ENCODE data around the gene GPR137B. TPM values are rescaled to one million over a fixed set of nuclear protein-coding genes. Genes with fewer than 3 reads are reported as not detected.

GPR137B gene
- total and polyA plus RNA-seq, 2 donors = 4.2 to 15.7 TPM

- Histone ChIP-seq H3K4me3 (ENCODE audit: low read length in 2 of 2) (no peak overlapping the region), H3K27me3 (ENCODE audit: control insufficient read depth in 2 of 2, insufficient read depth in 1 of 2, low read length in 1 of 2) (no peaks in the 10 kb centered on the region), H3K27ac (ENCODE audit: low read depth in 1 of 2, low read length in 1 of 2) (no peak overlapping the region), H3K9me3 (ENCODE audit: control insufficient read depth in 2 of 2, insufficient read depth in 1 of 2, low read length in 1 of 2) (no peaks in the 10 kb centered on the region), H3K36me3 (ENCODE audit: control insufficient read depth in 2 of 2, insufficient read depth in 2 of 2, low read length in 1 of 2) (no peaks in the 10 kb centered on the region), H3K4me1 (ENCODE audit: control insufficient read depth in 2 of 2, insufficient read depth in 2 of 2, low read length in 2 of 2) (no peaks in the 10 kb centered on the region)
- no peak for DNase-seq (ENCODE audit: low read depth in 6 of 9, low spot score in 9 of 9)
- 97% methylated on average over 5 of the region's 5 CpGs for WGBS
These were observed 69.5 kb downstream of the GPR137B start for GRCh38 chr1:236211815-236212214.

GRCh38 chr1:236213534-236213933 lies 71.2 kb downstream of the GPR137B start:
- no peaks in the 10 kb centered on the region for H3K27me3 ChIP-seq (ENCODE audit: control insufficient read depth in 2 of 2, insufficient read depth in 1 of 2, low read length in 1 of 2)
- no peaks in the 10 kb centered on the region for H3K36me3 ChIP-seq (ENCODE audit: control insufficient read depth in 2 of 2, insufficient read depth in 2 of 2, low read length in 1 of 2)
- DNase-seq (ENCODE audit: low read depth in 6 of 9, low spot score in 9 of 9) = no peak
- no peak overlapping the region for H3K4me3 ChIP-seq (ENCODE audit: low read length in 2 of 2)
- H3K4me1 ChIP-seq (ENCODE audit: control insufficient read depth in 2 of 2, insufficient read depth in 2 of 2, low read length in 2 of 2) = no peaks in the 10 kb centered on the region
- H3K9me3 ChIP-seq (ENCODE audit: control insufficient read depth in 2 of 2, insufficient read depth in 1 of 2, low read length in 1 of 2) = no peaks in the 10 kb centered on the region
- WGBS = 99% methylated on average over 3 of the region's 3 CpGs
- no peak overlapping the region for H3K27ac ChIP-seq (ENCODE audit: low read depth in 1 of 2, low read length in 1 of 2)

DNA sequence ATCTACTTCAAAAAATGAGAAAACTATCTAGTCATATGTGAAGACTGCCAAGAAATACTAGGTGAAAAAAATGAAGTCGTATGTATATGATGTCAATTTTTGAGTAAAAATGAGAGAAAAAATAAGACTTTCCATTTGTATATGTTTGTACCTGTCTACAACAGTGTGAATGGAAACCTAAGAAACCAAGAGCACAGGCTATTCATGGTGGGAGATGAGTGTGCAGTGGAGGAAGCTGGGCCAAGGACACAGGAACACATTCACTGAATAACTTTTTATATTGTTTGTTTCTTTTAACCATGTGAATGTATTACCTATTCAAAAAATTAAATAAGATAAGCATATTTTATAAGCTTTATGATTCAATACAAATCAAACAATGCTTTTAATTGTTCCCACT lies 72.4 kb downstream of the GPR137B start:
- Histone ChIP-seq H3K27me3 (ENCODE audit: control insufficient read depth in 2 of 2, insufficient read depth in 1 of 2, low read length in 1 of 2) (no peaks in the 10 kb centered on the region), H3K27ac (ENCODE audit: low read depth in 1 of 2, low read length in 1 of 2) (no peak overlapping the region), H3K9me3 (ENCODE audit: control insufficient read depth in 2 of 2, insufficient read depth in 1 of 2, low read length in 1 of 2) (no peaks in the 10 kb centered on the region), H3K4me3 (ENCODE audit: low read length in 2 of 2) (no peak overlapping the region), H3K36me3 (ENCODE audit: control insufficient read depth in 2 of 2, insufficient read depth in 2 of 2, low read length in 1 of 2) (no peaks in the 10 kb centered on the region), H3K4me1 (ENCODE audit: control insufficient read depth in 2 of 2, insufficient read depth in 2 of 2, low read length in 2 of 2) (no peaks in the 10 kb centered on the region)
- no peak for DNase-seq (ENCODE audit: low read depth in 6 of 9, low spot score in 9 of 9)
- 98% methylated on average over 1 of the region's 1 CpG for WGBS

GRCh38 chr1:236220473-236220872 lies 78.1 kb downstream of the GPR137B start:
- Histone ChIP-seq H3K4me1 (ENCODE audit: control insufficient read depth in 2 of 2, insufficient read depth in 2 of 2, low read length in 2 of 2) (no peaks in the 10 kb centered on the region), H3K27ac (ENCODE audit: low read depth in 1 of 2, low read length in 1 of 2) (no peak overlapping the region), H3K4me3 (ENCODE audit: low read length in 2 of 2) (no peak overlapping the region), H3K27me3 (ENCODE audit: control insufficient read depth in 2 of 2, insufficient read depth in 1 of 2, low read length in 1 of 2) (no peaks in the 10 kb centered on the region), H3K9me3 (ENCODE audit: control insufficient read depth in 2 of 2, insufficient read depth in 1 of 2, low read length in 1 of 2) (no peaks in the 10 kb centered on the region), H3K36me3 (ENCODE audit: control insufficient read depth in 2 of 2, insufficient read depth in 2 of 2, low read length in 1 of 2) (no peaks in the 10 kb centered on the region)
- WGBS = 99% methylated on average over 1 of the region's 1 CpG
- no peak for DNase-seq (ENCODE audit: low read depth in 6 of 9, low spot score in 9 of 9)

- no peak overlapping the region for H3K4me3 ChIP-seq (ENCODE audit: low read length in 2 of 2)
- no peak for DNase-seq (ENCODE audit: low read depth in 6 of 9, low spot score in 9 of 9)
- H3K27me3 ChIP-seq (ENCODE audit: control insufficient read depth in 2 of 2, insufficient read depth in 1 of 2, low read length in 1 of 2) = no peaks in the 10 kb centered on the region
- no peaks in the 10 kb centered on the region for H3K36me3 ChIP-seq (ENCODE audit: control insufficient read depth in 2 of 2, insufficient read depth in 2 of 2, low read length in 1 of 2)
- no peak overlapping the region for H3K27ac ChIP-seq (ENCODE audit: low read depth in 1 of 2, low read length in 1 of 2)
- no peaks in the 10 kb centered on the region for H3K9me3 ChIP-seq (ENCODE audit: control insufficient read depth in 2 of 2, insufficient read depth in 1 of 2, low read length in 1 of 2)
- 98% methylated on average over 1 of the region's 1 CpG for WGBS
- no peaks in the 10 kb centered on the region for H3K4me1 ChIP-seq (ENCODE audit: control insufficient read depth in 2 of 2, insufficient read depth in 2 of 2, low read length in 2 of 2)
These were observed 80.3 kb downstream of the GPR137B start for GRCh38 chr1:236222632-236223031.

DNA sequence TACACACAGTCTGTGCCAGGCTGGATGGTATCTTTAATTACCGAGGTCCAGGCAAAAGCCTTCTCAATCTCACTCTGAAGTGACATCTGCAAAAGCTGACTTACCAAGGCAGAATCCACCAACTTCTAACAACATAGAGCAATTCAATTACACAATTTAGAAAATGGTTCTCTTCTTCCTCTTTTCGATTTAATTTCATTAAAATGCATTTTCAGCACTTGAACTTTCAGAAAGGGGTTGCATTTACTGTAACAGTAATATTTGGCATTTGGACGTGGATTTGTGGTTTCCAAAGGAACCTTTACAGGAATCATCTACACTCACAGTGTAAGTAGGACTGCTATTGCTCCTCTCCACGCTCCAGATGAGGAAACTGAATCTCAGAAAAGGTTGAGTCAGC lies 86.1 kb downstream of the GPR137B start:
- Histone ChIP-seq H3K36me3 (ENCODE audit: control insufficient read depth in 2 of 2, insufficient read depth in 2 of 2, low read length in 1 of 2) (no peaks in the 10 kb centered on the region), H3K27me3 (ENCODE audit: control insufficient read depth in 2 of 2, insufficient read depth in 1 of 2, low read length in 1 of 2) (no peaks in the 10 kb centered on the region), H3K4me1 (ENCODE audit: control insufficient read depth in 2 of 2, insufficient read depth in 2 of 2, low read length in 2 of 2) (no peaks in the 10 kb centered on the region), H3K9me3 (ENCODE audit: control insufficient read depth in 2 of 2, insufficient read depth in 1 of 2, low read length in 1 of 2) (no peaks in the 10 kb centered on the region), H3K27ac (ENCODE audit: low read depth in 1 of 2, low read length in 1 of 2) (no peak overlapping the region), H3K4me3 (ENCODE audit: low read length in 2 of 2) (no peak overlapping the region)
- 97% methylated on average over 4 of the region's 4 CpGs for WGBS
- no peak for DNase-seq (ENCODE audit: low read depth in 6 of 9, low spot score in 9 of 9)

GRCh38 chr1:236235116-236235515 lies 92.8 kb downstream of the GPR137B start:
- H3K36me3 ChIP-seq (ENCODE audit: control insufficient read depth in 2 of 2, insufficient read depth in 2 of 2, low read length in 1 of 2) = no peaks in the 10 kb centered on the region
- no peaks in the 10 kb centered on the region for H3K4me1 ChIP-seq (ENCODE audit: control insufficient read depth in 2 of 2, insufficient read depth in 2 of 2, low read length in 2 of 2)
- 99% methylated on average over 3 of the region's 3 CpGs for WGBS
- no peak overlapping the region for H3K27ac ChIP-seq (ENCODE audit: low read depth in 1 of 2, low read length in 1 of 2)
- no peaks in the 10 kb centered on the region for H3K9me3 ChIP-seq (ENCODE audit: control insufficient read depth in 2 of 2, insufficient read depth in 1 of 2, low read length in 1 of 2)
- H3K27me3 ChIP-seq (ENCODE audit: control insufficient read depth in 2 of 2, insufficient read depth in 1 of 2, low read length in 1 of 2) = no peaks in the 10 kb centered on the region
- no peak overlapping the region for H3K4me3 ChIP-seq (ENCODE audit: low read length in 2 of 2)
- DNase-seq (ENCODE audit: low read depth in 6 of 9, low spot score in 9 of 9) = no peak

DNA sequence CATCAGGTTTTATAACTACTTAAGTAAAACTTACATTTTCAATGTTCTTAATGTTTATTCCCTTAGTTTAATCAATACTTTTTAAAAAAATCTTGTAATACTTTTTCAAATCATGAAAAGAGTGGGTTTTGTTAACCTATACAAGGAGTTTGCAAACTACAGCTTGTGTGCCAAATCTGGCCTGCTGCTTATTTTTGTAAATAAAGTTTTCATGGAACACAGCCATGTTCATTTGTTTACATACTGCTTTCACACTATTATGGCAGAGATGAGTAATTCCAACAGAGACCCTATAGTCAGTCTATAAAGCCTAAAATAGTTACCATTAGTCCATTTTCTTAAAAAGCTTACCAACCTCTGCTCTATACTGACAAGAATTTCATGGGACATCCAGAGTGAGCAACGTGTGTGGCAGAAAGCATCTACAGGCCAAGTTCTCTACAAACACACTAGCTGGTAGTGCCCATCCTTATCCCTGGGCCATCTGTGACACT lies 96.8 kb downstream of the GPR137B start:
- H3K27me3 ChIP-seq (ENCODE audit: control insufficient read depth in 2 of 2, insufficient read depth in 1 of 2, low read length in 1 of 2) = no peaks in the 10 kb centered on the region
- no peak for DNase-seq (ENCODE audit: low read depth in 6 of 9, low spot score in 9 of 9)
- H3K27ac ChIP-seq (ENCODE audit: low read depth in 1 of 2, low read length in 1 of 2) = no peak overlapping the region
- 99% methylated on average over 1 of the region's 1 CpG for WGBS
- no peak overlapping the region for H3K4me3 ChIP-seq (ENCODE audit: low read length in 2 of 2)
- H3K9me3 ChIP-seq (ENCODE audit: control insufficient read depth in 2 of 2, insufficient read depth in 1 of 2, low read length in 1 of 2) = no peaks in the 10 kb centered on the region
- peaks cover 0 to 2% of the 10 kb centered on the region in 2 donors for H3K36me3 ChIP-seq (ENCODE audit: control insufficient read depth in 2 of 2, insufficient read depth in 2 of 2, low read length in 1 of 2)
- no peaks in the 10 kb centered on the region for H3K4me1 ChIP-seq (ENCODE audit: control insufficient read depth in 2 of 2, insufficient read depth in 2 of 2, low read length in 2 of 2)

GRCh38 chr1:236240675-236241074 lies 98.3 kb downstream of the GPR137B start:
- no peaks in the 10 kb centered on the region for H3K27me3 ChIP-seq (ENCODE audit: control insufficient read depth in 2 of 2, insufficient read depth in 1 of 2, low read length in 1 of 2)
- peaks cover 0 to 2% of the 10 kb centered on the region in 2 donors for H3K36me3 ChIP-seq (ENCODE audit: control insufficient read depth in 2 of 2, insufficient read depth in 2 of 2, low read length in 1 of 2)
- H3K9me3 ChIP-seq (ENCODE audit: control insufficient read depth in 2 of 2, insufficient read depth in 1 of 2, low read length in 1 of 2) = no peaks in the 10 kb centered on the region
- WGBS = 96% methylated on average over 3 of the region's 3 CpGs
- no peak for DNase-seq (ENCODE audit: low read depth in 6 of 9, low spot score in 9 of 9)
- no peak overlapping the region for H3K4me3 ChIP-seq (ENCODE audit: low read length in 2 of 2)
- no peaks in the 10 kb centered on the region for H3K4me1 ChIP-seq (ENCODE audit: control insufficient read depth in 2 of 2, insufficient read depth in 2 of 2, low read length in 2 of 2)
- H3K27ac ChIP-seq (ENCODE audit: low read depth in 1 of 2, low read length in 1 of 2) = no peak overlapping the region

- H3K4me3 ChIP-seq (ENCODE audit: low read length in 2 of 2) = no peak overlapping the region
- no peak for DNase-seq (ENCODE audit: low read depth in 6 of 9, low spot score in 9 of 9)
- WGBS = 98% methylated on average over 2 of the region's 2 CpGs
- H3K36me3 ChIP-seq (ENCODE audit: control insufficient read depth in 2 of 2, insufficient read depth in 2 of 2, low read length in 1 of 2) = peaks cover 0 to 2% of the 10 kb centered on the region in 2 donors
- no peak overlapping the region for H3K27ac ChIP-seq (ENCODE audit: low read depth in 1 of 2, low read length in 1 of 2)
- no peaks in the 10 kb centered on the region for H3K27me3 ChIP-seq (ENCODE audit: control insufficient read depth in 2 of 2, insufficient read depth in 1 of 2, low read length in 1 of 2)
- H3K9me3 ChIP-seq (ENCODE audit: control insufficient read depth in 2 of 2, insufficient read depth in 1 of 2, low read length in 1 of 2) = no peaks in the 10 kb centered on the region
- no peaks in the 10 kb centered on the region for H3K4me1 ChIP-seq (ENCODE audit: control insufficient read depth in 2 of 2, insufficient read depth in 2 of 2, low read length in 2 of 2)
These were observed 100.2 kb downstream of the GPR137B start for GRCh38 chr1:236242568-236242967.
